Neuron (in vitro differentiated cells): ENCODE measurements around the gene TUFT1.

Experiments
- H2AFZ ChIP-seq: one replicate; pipeline ENCODE4 v1.6.1; 2013; ENCODE audit warnings: low read depth, mild to moderate bottlenecking, inconsistent platforms, low read length, moderate library complexity
- H3K27me3 ChIP-seq: one replicate; pipeline ENCODE4 v1.6.1; 2013; ENCODE audit warnings: low read length; ENCODE audit not compliant: insufficient read depth
- H3K36me3 ChIP-seq: one replicate; pipeline ENCODE4 v1.6.1; 2013; ENCODE audit warnings: low read length; ENCODE audit not compliant: insufficient read depth
- H3K4me1 ChIP-seq: one replicate; pipeline ENCODE4 v1.6.1; 2013; ENCODE audit warnings: low read length; ENCODE audit not compliant: insufficient read depth
- H3K4me3 ChIP-seq: 2 replicates; pipeline ENCODE4 v1.5.1; 2013; ENCODE audit warnings: mild to moderate bottlenecking, low read length, moderate library complexity
- H3K9me3 ChIP-seq: one replicate; pipeline ENCODE4 v1.6.1; 2013; ENCODE audit warnings: low read length

The TUFT1 gene

GRCh38 chr1:151534662-151535278 is 5.3 kb upstream of the TUFT1 start:
- H3K4me3 ChIP-seq = no peak overlapping the region
- H3K27me3 ChIP-seq = no peaks in the 10 kb centered on the region
- no peak overlapping the region for H2AFZ ChIP-seq
- peaks cover 4% of the 10 kb centered on the region for H3K36me3 ChIP-seq
- no peaks in the 10 kb centered on the region for H3K9me3 ChIP-seq
- peaks cover 18% of the 10 kb centered on the region for H3K4me1 ChIP-seq

- H3K27me3 ChIP-seq = no peaks in the 10 kb centered on the region
- no peaks in the 10 kb centered on the region for H3K36me3 ChIP-seq
- H3K4me3 ChIP-seq = no peak overlapping the region
Observed at GRCh38 chr1:151535326-151536271, 4.5 kb upstream of the TUFT1 start.

GRCh38 chr1:151536499-151536898 is 3.6 kb upstream of the TUFT1 start:
- H3K27me3 ChIP-seq = no peaks in the 10 kb centered on the region
- H3K4me1 ChIP-seq = peaks cover 25% of the 10 kb centered on the region
- H3K4me3 ChIP-seq = no peak overlapping the region
- H3K9me3 ChIP-seq = no peaks in the 10 kb centered on the region
- H2AFZ ChIP-seq = no peak overlapping the region
- H3K36me3 ChIP-seq = no peaks in the 10 kb centered on the region

More at GRCh38 chr1:151535326-151536271, 4.5 kb upstream of the TUFT1 start:
- H2AFZ ChIP-seq = no peak overlapping the region
- H3K9me3 ChIP-seq = no peaks in the 10 kb centered on the region
- H3K4me1 ChIP-seq = peaks cover 20% of the 10 kb centered on the region

- peaks cover 29% of the 10 kb centered on the region for H3K4me1 ChIP-seq
- no peaks in the 10 kb centered on the region for H3K36me3 ChIP-seq
- H3K27me3 ChIP-seq = no peaks in the 10 kb centered on the region
- H3K9me3 ChIP-seq = no peaks in the 10 kb centered on the region
- H2AFZ ChIP-seq = no peak overlapping the region
- no peak overlapping the region for H3K4me3 ChIP-seq
Observed at GRCh38 chr1:151537112-151537511, 3.0 kb upstream of the TUFT1 start.

- H3K36me3 ChIP-seq = no peaks in the 10 kb centered on the region
- H3K4me1 ChIP-seq = peaks cover 25% of the 10 kb centered on the region
- H2AFZ ChIP-seq = peak overlapping the region; percentile 77
- H3K9me3 ChIP-seq = no peaks in the 10 kb centered on the region
- peak overlapping the region; percentile 80 for H3K4me3 ChIP-seq
- H3K27me3 ChIP-seq = no peaks in the 10 kb centered on the region
Observed at GRCh38 chr1:151539321-151540020, 638 bp upstream of the TUFT1 start.

- no peaks in the 10 kb centered on the region for H3K9me3 ChIP-seq
- no peaks in the 10 kb centered on the region for H3K27me3 ChIP-seq
Observed at GRCh38 chr1:151540982-151541377, 871 bp downstream of the TUFT1 start.

GRCh38 chr1:151541752-151542151 is 1.6 kb downstream of the TUFT1 start:
- no peaks in the 10 kb centered on the region for H3K27me3 ChIP-seq
- H3K36me3 ChIP-seq = no peaks in the 10 kb centered on the region
- H3K4me3 ChIP-seq = peak overlapping the region; percentile 80
- peaks cover 19% of the 10 kb centered on the region for H3K4me1 ChIP-seq
- no peak overlapping the region for H2AFZ ChIP-seq
- H3K9me3 ChIP-seq = no peaks in the 10 kb centered on the region

More at GRCh38 chr1:151540982-151541377, 871 bp downstream of the TUFT1 start:
- Histone ChIP-seq H3K36me3 (no peaks in the 10 kb centered on the region), H3K4me3 (peak overlapping the region; percentile 80), H3K4me1 (peaks cover 18% of the 10 kb centered on the region), H2AFZ (peak overlapping the region; percentile 77)

GRCh38 chr1:151542710-151543129 is 2.6 kb downstream of the TUFT1 start:
- Histone ChIP-seq H3K36me3 (no peaks in the 10 kb centered on the region), H3K4me1 (peaks cover 29% of the 10 kb centered on the region), H2AFZ (no peak overlapping the region), H3K9me3 (no peaks in the 10 kb centered on the region), H3K27me3 (no peaks in the 10 kb centered on the region), H3K4me3 (no peak overlapping the region)

- Histone ChIP-seq H3K4me3 (no peak overlapping the region), H2AFZ (no peak overlapping the region), H3K9me3 (no peaks in the 10 kb centered on the region), H3K36me3 (no peaks in the 10 kb centered on the region), H3K4me1 (peaks cover 28% of the 10 kb centered on the region), H3K27me3 (no peaks in the 10 kb centered on the region)
Observed at GRCh38 chr1:151545542-151545941, 5.4 kb downstream of the TUFT1 start.

- peaks cover 26% of the 10 kb centered on the region for H3K4me1 ChIP-seq
- no peaks in the 10 kb centered on the region for H3K27me3 ChIP-seq
- H3K4me3 ChIP-seq = no peak overlapping the region
- H3K9me3 ChIP-seq = no peaks in the 10 kb centered on the region
- H2AFZ ChIP-seq = no peak overlapping the region
- no peaks in the 10 kb centered on the region for H3K36me3 ChIP-seq
Observed at GRCh38 chr1:151546011-151546925, 6.2 kb downstream of the TUFT1 start.

- Histone ChIP-seq H3K4me1 (peaks cover 19% of the 10 kb centered on the region), H3K9me3 (no peaks in the 10 kb centered on the region), H3K27me3 (no peaks in the 10 kb centered on the region), H3K4me3 (no peak overlapping the region), H3K36me3 (no peaks in the 10 kb centered on the region), H2AFZ (no peak overlapping the region)
Observed at GRCh38 chr1:151547119-151547899, 7.2 kb downstream of the TUFT1 start.

- Histone ChIP-seq H3K36me3 (no peaks in the 10 kb centered on the region), H3K4me3 (no peak overlapping the region), H3K4me1 (peaks cover 17% of the 10 kb centered on the region), H3K9me3 (no peaks in the 10 kb centered on the region), H3K27me3 (no peaks in the 10 kb centered on the region), H2AFZ (no peak overlapping the region)
Observed at GRCh38 chr1:151547900-151548230, 7.8 kb downstream of the TUFT1 start.
